ENCODE data around the gene UBE2E2.

DNA sequence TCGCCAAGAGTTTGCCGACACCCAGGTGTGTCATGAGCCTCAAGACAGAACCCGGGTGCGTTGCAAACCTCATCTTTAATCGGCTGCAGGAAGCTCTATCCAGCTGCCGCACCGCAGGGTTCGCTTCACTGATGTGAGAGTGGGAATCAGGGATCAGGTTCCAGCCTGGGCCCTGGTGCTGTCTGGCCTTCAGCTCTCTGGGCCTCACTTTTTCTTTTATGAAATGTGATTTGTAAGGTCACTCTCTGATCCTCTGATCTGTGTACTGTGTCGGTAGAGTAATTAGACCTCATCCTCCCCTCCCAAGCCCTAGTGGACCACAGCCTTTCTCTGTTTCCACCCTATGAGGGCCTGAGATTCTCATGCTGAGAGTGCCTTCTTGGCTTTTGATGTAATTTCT lies 399.8 kb downstream of the UBE2E2 start:
- TF ChIP-seq TEAD4 (CRISPR knock-in tag; IDR thresholded peaks at IDR 0.05) (no peak), CREB1 (CRISPR knock-in tag; IDR thresholded peaks at IDR 0.05) (no peak), NR1H2 (CRISPR knock-in tag; IDR thresholded peaks at IDR 0.05) (no peak), ZNF232 (CRISPR knock-in tag; IDR thresholded peaks at IDR 0.05) (no peak), ZNF121 (CRISPR knock-in tag; IDR thresholded peaks at IDR 0.05) (no peak)
- TF ChIP-seq, protein P1, sequence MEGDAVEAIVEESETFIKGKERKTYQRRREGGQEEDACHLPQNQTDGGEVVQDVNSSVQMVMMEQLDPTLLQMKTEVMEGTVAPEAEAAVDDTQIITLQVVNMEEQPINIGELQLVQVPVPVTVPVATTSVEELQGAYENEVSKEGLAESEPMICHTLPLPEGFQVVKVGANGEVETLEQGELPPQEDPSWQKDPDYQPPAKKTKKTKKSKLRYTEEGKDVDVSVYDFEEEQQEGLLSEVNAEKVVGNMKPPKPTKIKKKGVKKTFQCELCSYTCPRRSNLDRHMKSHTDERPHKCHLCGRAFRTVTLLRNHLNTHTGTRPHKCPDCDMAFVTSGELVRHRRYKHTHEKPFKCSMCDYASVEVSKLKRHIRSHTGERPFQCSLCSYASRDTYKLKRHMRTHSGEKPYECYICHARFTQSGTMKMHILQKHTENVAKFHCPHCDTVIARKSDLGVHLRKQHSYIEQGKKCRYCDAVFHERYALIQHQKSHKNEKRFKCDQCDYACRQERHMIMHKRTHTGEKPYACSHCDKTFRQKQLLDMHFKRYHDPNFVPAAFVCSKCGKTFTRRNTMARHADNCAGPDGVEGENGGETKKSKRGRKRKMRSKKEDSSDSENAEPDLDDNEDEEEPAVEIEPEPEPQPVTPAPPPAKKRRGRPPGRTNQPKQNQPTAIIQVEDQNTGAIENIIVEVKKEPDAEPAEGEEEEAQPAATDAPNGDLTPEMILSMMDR (IDR thresholded peaks at IDR 0.05) = no peak
- TF ChIP-seq, protein P2, sequence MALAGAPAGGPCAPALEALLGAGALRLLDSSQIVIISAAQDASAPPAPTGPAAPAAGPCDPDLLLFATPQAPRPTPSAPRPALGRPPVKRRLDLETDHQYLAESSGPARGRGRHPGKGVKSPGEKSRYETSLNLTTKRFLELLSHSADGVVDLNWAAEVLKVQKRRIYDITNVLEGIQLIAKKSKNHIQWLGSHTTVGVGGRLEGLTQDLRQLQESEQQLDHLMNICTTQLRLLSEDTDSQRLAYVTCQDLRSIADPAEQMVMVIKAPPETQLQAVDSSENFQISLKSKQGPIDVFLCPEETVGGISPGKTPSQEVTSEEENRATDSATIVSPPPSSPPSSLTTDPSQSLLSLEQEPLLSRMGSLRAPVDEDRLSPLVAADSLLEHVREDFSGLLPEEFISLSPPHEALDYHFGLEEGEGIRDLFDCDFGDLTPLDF (CRISPR knock-in tag; IDR thresholded peaks at IDR 0.05) = no peak
- TF ChIP-seq, protein P3, sequence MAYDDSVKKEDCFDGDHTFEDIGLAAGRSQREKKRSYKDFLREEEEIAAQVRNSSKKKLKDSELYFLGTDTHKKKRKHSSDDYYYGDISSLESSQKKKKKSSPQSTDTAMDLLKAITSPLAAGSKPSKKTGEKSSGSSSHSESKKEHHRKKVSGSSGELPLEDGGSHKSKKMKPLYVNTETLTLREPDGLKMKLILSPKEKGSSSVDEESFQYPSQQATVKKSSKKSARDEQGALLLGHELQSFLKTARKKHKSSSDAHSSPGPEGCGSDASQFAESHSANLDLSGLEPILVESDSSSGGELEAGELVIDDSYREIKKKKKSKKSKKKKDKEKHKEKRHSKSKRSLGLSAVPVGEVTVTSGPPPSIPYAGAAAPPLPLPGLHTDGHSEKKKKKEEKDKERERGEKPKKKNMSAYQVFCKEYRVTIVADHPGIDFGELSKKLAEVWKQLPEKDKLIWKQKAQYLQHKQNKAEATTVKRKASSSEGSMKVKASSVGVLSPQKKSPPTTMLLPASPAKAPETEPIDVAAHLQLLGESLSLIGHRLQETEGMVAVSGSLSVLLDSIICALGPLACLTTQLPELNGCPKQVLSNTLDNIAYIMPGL (CRISPR knock-in tag; IDR thresholded peaks at IDR 0.05) = no peak

Data from WTC11 (cell line).